Measurements from ENCODE around the gene FNDC3B. TPM values are rescaled to one million over a fixed set of nuclear protein-coding genes. Genes with fewer than 3 reads are reported as not detected.

Gene FNDC3B
- total and polyA plus RNA-seq, 4 donors: 13.3 to 175 (median 100) TPM

DNA sequence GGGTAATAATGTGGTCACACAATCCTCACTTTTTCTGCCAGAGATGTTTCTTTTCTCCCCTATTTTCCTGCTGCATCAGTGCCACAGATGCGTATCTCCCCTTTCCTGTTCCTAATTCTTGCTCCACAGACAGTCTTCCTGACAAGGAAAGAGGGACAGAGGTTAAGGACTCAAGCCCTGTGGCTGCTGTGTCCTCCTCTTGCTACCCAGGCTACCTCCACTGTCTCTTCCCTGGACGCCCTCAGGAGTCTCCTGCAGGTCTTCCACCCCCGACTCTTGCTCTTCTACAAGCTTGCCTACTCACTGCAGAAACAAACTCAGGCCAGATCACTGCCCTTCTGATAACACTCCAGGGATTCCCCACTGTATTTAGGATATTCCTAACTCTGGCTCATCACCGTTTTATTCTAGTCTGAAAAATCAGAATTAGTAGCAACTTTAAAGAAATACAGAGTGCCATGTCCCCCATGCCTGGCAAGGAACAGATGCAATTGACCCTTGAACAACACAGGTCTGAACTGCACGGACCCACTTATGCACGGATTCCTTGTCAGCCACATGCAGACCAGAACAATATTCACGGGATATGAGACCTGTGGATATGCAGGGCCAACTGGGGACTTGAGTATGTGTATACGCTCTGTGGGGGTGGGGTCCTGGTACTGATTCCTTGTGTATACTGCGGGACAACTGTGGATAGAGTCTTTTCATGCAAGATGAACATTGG lies 257.0 kb downstream of the FNDC3B start:
- Histone ChIP-seq H3K27ac (ENCODE audit: low read depth in 1 of 2, low read length in 1 of 2) (no peak overlapping the region), H3K9ac (ENCODE audit: insufficient read depth in 1 of 2, low read length in 2 of 2) (no peak overlapping the region), H3K4me3 (no peak overlapping the region), H3K9me3 (ENCODE audit: control insufficient read depth in 4 of 4, insufficient read depth in 3 of 4, low read length in 3 of 4) (no peaks in the 10 kb centered on the region), H3K4me1 (ENCODE audit: control insufficient read depth in 5 of 5, insufficient read depth in 5 of 5, low read length in 5 of 5) (peaks cover 0 to 2% (median 0%) of the 10 kb centered on the region in 5 donors), H3K36me3 (ENCODE audit: control insufficient read depth in 4 of 4, insufficient read depth in 4 of 4, low read length in 4 of 4) (peaks cover 10 to 27% (median 17%) of the 10 kb centered on the region in 4 donors), H3K27me3 (ENCODE audit: control insufficient read depth in 3 of 3, insufficient read depth in 3 of 3, low read length in 2 of 3) (no peaks in the 10 kb centered on the region)
- ATAC-seq (ENCODE audit: insufficient read depth, low FRiP score): no peak
- 92 to 93% methylated on average over 9 of the region's 9 CpGs for WGBS, 2 donors
- no peak for TF ChIP-seq CTCF (IDR thresholded peaks at IDR 0.05; ENCODE audit: control extremely low read depth, extremely low read depth)
- DNase-seq: no peak

DNA sequence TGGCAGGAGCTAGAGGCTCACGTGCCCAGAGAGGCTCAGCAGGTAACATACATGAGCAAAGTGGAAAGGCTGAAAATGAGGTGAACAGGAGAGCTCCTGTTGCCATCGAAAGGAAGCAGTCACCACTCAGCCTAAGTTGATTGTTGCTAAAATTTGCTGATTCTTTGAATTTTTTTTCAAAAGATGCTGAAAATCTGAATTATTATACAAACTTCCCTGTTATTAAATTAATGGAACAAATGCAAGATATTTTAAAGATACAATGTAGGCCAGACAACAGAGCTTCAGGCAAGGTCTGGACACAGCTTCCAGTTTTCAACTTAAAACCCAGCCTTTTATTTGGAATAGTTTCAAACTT lies 257.6 kb downstream of the FNDC3B start:
- Histone ChIP-seq H3K9me3 (ENCODE audit: control insufficient read depth in 4 of 4, insufficient read depth in 3 of 4, low read length in 3 of 4) (no peaks in the 10 kb centered on the region), H3K4me3 (no peak overlapping the region), H3K27ac (ENCODE audit: low read depth in 1 of 2, low read length in 1 of 2) (no peak overlapping the region), H3K27me3 (ENCODE audit: control insufficient read depth in 3 of 3, insufficient read depth in 3 of 3, low read length in 2 of 3) (no peaks in the 10 kb centered on the region), H3K9ac (ENCODE audit: insufficient read depth in 1 of 2, low read length in 2 of 2) (no peak overlapping the region), H3K4me1 (ENCODE audit: control insufficient read depth in 5 of 5, insufficient read depth in 5 of 5, low read length in 5 of 5) (peaks cover 0 to 5% (median 0%) of the 10 kb centered on the region in 5 donors), H3K36me3 (ENCODE audit: control insufficient read depth in 4 of 4, insufficient read depth in 4 of 4, low read length in 4 of 4) (peaks cover 12 to 27% (median 17%) of the 10 kb centered on the region in 4 donors)
- TF ChIP-seq CTCF (IDR thresholded peaks at IDR 0.05; ENCODE audit: control extremely low read depth, extremely low read depth): no peak
- ATAC-seq (ENCODE audit: insufficient read depth, low FRiP score) (no peak), DNase-seq (no peak)
- 97 to 100% methylated on average over 2 of the region's 2 CpGs for WGBS, 2 donors

- no peak overlapping the region for H3K4me3 ChIP-seq
- DNase-seq: no peak
- H3K9me3 ChIP-seq (ENCODE audit: control insufficient read depth in 4 of 4, insufficient read depth in 3 of 4, low read length in 3 of 4): no peaks in the 10 kb centered on the region
- no peak for TF ChIP-seq CTCF (IDR thresholded peaks at IDR 0.05; ENCODE audit: control extremely low read depth, extremely low read depth)
- WGBS, 2 donors: 85 to 91% methylated on average over 3 of the region's 3 CpGs
- no peaks in the 10 kb centered on the region for H3K27me3 ChIP-seq (ENCODE audit: control insufficient read depth in 3 of 3, insufficient read depth in 3 of 3, low read length in 2 of 3)
- no peak overlapping the region for H3K9ac ChIP-seq (ENCODE audit: insufficient read depth in 1 of 2, low read length in 2 of 2)
- no peak for ATAC-seq (ENCODE audit: insufficient read depth, low FRiP score)
- peaks cover 12 to 27% (median 17%) of the 10 kb centered on the region in 4 donors for H3K36me3 ChIP-seq (ENCODE audit: control insufficient read depth in 4 of 4, insufficient read depth in 4 of 4, low read length in 4 of 4)
- no peak overlapping the region for H3K27ac ChIP-seq (ENCODE audit: low read depth in 1 of 2, low read length in 1 of 2)
- H3K4me1 ChIP-seq (ENCODE audit: control insufficient read depth in 5 of 5, insufficient read depth in 5 of 5, low read length in 5 of 5): peaks cover 0 to 5% (median 0%) of the 10 kb centered on the region in 5 donors
Observed at GRCh38 chr3:172298247-172298646, 258.9 kb downstream of the FNDC3B start.

Measured in lung (tissue), 12 donors.